Vagina (tissue), 2 donors: ENCODE data around the gene PTK6.

ENCODE experiments used
- POLR2A ChIP-seq, 2 donors: fragments of 450-650 bp; IDR thresholded peaks; one replicate each; pipeline ENCODE4 v1.6.1; 2017; ENCODE audit warnings: antibody characterized with exemption in 2 of 2, mild to moderate bottlenecking in 2 of 2, moderate library complexity in 2 of 2
- POLR2AphosphoS5 ChIP-seq, 2 donors: sonication (generic); formaldehyde crosslinking; IDR thresholded peaks; one replicate each; pipeline ENCODE4 v1.9.0; 2017; ENCODE audit warnings: antibody characterized with exemption in 2 of 2, mild to moderate bottlenecking in 2 of 2, low read depth in 1 of 2; ENCODE audit not compliant: insufficient read depth in 1 of 2
- TF ChIP-seq, protein P1 (sequence below), 3 experiments: fragments of 450-650 bp in 2 of 3; fragments of 200-600 bp in 1 of 3; sonication (generic) in 1 of 3; IDR thresholded peaks; one replicate each; pipeline ENCODE4 v1.5.1; 2017 to 2019; ENCODE audit warnings: antibody characterized with exemption in 3 of 3, mild to moderate bottlenecking in 2 of 3, moderate library complexity in 2 of 3

DNA sequence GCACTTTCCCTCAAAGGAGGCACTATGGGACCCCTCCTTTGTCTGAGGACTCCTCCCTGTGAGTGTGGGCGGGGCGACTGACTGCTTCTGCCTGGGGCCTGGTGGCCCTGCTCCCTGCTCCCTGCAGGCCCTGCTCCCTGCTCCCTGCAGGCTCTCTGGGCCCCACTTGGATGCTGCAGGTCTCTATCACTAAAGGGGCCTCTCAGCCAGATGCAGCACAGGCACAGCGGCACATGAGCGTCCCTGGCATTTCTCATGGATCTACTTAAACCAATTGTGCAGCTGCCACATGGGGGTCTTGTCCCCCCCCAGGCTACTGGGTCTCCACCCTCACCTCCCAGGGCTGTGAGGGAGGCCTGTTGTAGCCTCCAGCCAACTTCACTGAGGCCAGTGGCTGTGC lies 46.1 kb downstream of the PTK6 start:
- TF ChIP-seq, protein P1, sequence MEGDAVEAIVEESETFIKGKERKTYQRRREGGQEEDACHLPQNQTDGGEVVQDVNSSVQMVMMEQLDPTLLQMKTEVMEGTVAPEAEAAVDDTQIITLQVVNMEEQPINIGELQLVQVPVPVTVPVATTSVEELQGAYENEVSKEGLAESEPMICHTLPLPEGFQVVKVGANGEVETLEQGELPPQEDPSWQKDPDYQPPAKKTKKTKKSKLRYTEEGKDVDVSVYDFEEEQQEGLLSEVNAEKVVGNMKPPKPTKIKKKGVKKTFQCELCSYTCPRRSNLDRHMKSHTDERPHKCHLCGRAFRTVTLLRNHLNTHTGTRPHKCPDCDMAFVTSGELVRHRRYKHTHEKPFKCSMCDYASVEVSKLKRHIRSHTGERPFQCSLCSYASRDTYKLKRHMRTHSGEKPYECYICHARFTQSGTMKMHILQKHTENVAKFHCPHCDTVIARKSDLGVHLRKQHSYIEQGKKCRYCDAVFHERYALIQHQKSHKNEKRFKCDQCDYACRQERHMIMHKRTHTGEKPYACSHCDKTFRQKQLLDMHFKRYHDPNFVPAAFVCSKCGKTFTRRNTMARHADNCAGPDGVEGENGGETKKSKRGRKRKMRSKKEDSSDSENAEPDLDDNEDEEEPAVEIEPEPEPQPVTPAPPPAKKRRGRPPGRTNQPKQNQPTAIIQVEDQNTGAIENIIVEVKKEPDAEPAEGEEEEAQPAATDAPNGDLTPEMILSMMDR (IDR thresholded peaks at IDR 0.05): no peak
- no peak for TF ChIP-seq POLR2A (IDR thresholded peaks at IDR 0.05)
- TF ChIP-seq POLR2AphosphoS5 (IDR thresholded peaks at IDR 0.05; ENCODE audit: insufficient read depth in 1 of 2, low read depth in 1 of 2): no peak
